NCI-H2227 (cell line): ENCODE data around the gene MINDY4.
"Not testable (repeated sequence)": the region's sequence is repeated elsewhere in the genome, so short reads cannot be mapped to it uniquely, and the experiment has no call there.

Source experiments
- DNase-seq: peaks from one replicate; lab custom pipeline; 2025; ENCODE audit not compliant: unreplicated experiment; lab: John Stamatoyannopoulos, UW

Gene MINDY4

DNA sequence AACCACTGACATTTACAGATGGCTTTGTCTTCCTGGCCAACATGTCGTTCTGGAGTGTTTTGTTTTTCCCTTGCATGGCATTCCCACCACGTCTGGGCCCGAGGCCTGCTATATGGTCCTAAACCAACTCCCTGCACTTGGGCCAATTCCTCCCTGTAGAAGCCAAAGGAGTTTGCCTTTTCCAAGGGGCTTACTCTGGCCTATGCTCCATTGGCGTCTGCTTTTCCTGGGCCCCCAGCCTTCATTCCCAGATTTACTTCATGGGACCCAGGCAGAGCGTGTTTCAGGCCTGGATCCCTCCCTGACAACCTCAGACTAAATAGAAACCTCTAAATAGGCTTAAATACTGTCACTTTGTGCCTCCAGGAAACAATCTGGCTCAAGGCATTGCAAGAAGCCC, 60.7 kb downstream of the MINDY4 start:
- DNase-seq, result no peak

DNA sequence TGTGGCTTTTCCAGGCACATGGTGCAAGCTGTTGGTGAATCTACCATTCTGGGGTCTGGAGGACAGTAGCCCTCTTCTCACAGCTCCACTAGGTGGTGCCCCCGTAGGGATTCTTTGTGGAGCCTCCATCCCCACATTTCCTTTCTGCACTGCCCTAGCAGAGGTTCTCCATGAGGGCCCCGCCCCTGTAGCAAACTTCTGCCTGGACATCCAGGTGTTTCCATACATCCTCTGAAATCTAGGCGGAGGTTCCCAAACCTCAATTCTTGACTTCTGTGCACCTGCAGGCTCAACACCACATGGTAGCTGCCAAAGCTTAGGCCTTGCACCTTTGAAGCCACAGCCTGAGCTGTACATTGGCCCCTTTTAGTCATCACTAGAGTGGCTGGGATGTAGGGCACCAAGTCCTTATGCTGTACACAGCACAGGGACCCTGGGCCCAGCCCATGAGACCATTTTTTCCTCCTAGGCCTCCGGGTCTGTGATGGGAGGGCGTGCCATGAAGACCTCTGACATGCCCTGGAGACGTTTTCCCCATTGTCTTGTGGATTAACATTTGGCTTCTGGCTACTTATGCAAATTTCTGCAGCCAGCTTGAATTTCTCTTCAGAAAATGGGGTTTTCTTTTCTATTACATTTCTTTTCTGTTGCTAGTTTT, 62.9 kb downstream of the MINDY4 start:
- not testable (repeated sequence) for DNase-seq

DNA sequence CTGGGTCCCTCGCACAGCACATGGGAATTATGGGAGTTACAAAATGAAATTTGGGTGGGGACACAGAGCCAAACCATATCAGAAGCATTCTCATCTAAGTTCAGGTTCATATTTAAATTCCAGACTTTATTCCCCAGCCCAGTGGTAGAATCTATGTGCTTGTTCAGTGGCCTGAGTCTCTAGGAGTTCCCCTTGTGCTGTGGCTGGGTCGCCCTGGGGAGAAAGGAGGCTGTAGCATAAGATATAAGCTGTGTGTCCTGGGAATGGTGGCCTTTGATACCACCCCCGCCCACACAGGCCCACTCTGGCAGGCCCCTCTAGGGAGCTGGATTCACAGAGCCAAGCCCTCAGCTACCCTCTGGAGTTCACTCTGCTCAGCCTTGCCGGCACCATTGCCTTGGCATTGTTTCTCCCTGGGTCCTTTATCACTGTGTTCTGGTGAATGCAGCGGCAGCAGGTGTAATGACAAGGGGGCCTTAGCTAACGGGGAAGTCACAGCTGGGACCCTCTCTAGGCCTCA, 64.2 kb downstream of the MINDY4 start:
- no peak for DNase-seq

DNA sequence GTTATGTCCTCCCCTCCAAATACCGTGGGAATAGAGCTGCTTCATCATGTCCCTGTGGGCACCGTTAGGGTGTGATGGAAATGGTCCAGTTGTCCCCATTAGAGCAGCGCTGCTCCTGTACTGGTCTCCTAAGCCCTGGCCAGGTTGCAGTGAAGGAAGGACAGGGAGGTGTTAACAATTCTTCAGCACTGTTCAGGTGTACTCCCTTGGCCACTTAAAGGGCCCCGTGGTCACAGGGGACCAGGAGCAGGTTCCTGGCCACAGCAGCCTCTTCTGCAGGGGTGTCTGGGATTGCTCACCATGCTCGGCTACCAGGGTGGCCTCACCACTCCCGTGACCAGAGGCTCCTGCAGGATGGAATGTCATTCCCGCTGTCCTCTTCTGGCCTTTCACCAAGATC, 65.8 kb downstream of the MINDY4 start:
- no peak for DNase-seq

DNA sequence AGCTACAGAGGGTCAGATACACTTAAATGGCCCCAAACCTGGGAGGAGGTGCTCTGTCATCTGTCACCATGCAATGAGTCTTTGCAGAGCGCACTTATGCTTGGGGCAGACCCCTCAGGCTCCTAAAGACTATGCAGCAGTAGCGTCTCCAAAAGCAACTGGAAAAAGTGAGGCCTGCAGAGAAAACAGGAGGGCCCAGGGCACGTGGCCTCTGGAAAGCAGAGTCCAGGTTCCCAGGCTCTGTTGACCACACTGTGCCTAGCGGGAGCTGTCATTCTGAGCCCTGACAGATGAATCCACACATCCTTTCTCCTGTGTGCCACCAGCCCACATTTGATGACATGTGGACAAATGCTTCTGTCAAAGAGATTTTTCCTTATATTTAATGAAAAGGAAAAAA, 66.4 kb downstream of the MINDY4 start:
- DNase-seq, result no peak

DNA sequence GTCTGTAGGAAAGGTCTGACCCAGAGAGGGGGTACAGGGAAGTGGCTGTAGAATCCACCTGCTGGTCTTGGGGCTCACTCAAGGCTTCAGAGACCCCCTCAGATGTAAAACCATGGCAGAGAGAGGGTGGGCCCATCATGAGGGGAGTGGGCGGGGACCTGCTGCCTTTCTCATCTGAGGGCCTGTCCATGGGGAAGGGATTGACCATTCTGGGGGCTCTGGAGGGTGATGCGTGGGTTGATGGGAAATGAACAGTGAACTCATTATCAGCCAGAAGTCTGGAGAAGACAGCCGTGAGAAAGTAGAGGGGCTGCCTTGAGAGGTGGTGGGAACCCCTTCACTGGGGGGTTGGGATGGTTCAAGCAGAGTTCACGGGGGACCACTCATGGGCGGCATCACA, 66.8 kb downstream of the MINDY4 start:
- no peak for DNase-seq

DNA sequence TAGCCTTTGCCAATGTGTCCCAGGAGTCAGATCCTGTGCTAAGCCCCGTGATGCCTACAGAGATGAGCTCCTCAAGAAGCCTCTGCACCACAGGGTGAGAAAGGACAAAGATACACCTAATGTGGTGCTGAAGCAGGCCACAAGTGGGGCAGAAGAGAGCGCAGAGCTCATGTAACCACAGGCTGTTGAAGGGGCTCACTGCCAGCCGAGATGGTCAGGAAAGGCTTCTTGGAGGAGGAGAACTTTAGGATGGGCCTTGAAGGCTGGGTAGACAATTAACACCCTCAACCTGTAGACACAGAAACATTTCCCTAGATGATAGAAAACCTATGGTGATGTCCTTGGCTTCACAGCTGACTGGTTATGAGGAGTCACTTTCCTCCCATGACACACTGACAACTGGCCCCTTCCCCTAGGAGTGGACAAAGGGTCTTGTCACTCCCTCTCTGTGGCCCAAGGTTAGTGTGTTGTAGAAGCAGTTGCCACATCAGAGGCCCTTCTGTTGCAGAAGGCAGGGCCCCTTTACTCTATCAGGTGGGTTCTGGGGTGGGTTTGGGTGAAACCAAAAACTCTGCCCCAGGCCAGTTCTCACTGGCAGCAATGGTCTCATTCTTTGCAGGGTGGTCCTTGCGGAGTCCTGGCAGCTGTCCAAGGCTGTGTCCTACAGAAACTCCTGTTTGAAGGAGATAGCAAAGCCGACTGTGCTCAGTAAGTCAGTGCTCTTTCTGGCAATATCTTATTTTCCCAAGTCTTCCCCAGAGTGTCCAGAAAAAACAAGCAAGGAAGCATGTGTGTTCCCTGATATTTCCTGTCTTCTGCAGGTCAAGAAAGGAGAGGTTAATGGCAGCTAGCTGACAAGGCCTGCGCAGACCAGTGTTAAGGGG, 69.2 kb downstream of the MINDY4 start:
- no peak for DNase-seq

DNA sequence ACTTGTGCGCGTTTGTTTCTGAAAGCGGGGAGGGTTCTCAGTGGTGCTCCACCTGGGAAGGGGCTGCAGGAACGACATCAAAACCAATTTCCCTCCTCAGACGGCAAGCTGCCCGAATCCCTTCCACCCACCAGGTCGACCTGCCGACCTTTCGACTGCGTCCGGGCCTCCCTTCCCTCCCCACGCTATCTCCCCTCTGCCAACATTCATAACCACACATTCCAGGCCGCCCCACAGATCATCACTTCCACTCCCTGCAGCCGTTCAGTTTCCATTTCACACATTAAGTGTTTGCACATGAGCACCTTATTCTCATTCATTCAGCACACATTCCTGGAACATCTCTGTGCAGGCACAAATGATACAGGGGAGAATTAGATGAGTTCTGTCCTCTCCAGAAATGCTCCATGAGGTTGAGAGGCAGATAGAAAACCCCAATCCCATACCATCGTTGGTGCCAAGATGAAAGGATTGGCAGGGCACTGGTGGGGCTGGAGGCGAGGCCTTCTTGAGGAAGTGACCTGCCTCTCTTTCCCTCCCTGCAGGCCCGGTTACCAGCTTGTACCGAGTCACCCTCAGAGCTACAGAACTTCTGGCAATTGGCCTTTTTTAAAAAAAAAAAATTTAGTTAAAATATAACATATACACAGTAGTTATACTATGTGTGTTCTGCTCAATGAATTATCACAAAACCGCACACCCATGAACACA, 70.0 kb downstream of the MINDY4 start:
- DNase-seq, result no peak

DNA sequence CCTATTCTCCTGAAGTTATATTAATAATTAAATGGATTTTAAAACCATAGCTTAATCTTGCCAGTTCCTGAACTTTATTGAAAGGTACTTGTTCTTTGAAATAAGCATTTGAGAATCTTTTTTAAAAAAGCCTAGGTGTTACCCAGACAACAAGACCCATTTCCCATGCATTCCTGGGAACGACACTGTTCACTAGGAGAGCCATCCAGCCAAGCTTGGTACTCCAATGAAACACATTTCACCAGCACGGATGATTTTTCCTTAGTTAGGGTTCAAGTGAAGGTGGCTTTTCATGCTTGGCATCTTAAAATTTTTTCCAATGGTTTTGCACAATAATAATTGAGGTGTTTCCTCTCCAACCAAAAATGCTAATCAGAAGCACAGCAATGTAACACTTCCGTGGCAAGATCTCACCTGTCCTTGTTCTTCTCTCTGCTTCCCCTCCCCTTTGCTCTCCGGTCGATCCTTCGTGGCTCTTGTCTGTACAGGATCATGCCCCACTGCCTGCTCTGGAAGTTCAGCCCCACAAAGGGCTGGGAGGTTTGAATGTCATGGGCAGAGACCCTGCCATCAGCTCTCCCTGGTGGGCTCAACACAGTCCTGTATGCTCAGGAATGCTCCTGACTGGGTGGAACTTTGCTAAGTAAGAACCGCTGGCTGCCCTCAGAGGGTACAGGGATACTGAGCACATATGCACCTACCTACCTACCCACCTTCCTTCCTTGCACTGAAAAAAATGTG, 70.8 kb downstream of the MINDY4 start:
- no peak for DNase-seq

DNA sequence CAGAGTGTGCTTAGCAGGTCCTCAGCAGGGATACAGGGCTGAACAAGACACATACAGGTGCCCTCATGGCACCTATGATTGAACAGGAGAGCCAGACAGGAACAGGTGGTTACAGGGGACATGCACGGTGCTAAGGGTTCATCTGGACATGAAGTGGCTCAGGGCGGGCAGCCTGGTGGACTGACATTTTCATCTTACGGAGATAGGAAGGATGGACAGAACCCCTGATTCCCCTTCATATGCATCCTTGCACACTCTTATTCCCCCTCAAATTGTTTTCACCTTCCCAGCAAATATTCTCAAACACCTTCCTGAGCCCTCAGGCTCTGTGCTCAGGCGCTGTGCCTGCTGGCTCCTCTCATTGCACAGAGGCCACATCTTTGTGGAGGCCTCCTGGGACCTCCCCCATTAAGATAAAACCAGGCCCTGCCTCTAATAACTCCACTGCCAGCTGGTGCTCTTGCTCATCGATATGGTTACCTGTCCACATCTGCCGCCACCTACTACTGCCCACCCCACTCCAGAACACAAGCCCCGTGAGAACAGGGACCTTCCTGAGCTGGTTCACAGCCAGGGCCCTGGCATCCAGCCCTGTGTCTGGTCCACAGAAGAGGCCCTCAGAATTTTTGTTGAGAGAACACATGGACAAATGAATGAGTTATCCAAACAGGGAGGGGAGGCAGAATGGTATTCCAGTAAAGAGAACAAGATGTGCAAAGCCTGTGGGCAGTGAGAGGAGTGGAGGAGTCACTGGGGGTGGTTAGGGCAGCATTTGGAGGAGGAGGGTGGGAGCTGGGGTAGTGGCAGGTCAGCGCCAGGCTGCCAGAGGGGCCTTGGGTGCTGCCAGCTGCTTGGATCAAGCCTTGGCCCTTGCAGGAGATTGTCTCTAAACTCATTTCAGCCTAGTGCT, 71.6 kb downstream of the MINDY4 start:
- DNase-seq, result no peak

DNA sequence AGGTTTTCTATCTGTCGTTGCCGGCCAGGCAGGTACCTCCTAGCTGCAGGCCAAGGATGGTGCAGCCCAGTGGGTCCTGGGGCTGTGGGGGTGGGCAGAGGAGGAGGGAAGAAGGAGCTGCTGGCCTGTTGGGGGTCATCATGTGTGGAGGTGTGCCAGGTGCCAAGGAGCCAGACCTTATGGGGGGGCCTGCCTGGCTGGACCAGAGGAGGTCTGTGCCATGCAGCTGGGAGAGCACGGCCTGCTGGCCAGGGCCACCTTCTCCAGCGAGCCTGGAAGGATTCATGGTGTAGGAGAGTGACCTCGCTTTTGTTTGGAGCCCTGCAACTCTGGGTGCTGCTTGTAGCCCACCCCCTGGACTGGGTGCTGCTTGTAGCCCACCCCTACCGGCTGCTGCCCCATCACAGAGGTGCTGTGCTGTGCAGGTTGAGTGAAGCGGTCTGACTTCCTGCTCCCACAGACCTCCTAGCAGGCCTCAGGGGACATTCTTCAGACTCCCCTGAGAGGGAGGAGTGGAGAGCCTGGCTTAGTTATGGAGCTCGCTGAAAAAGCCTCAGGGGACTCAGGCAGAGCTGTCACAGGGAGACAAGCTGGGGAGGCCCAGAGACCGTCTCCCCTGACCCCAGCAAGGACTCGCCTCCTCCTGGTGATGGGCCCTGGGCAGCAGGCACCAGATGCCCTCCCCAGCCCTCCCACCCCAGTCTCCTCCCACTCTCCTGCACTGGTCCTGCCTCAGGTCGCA, 72.7 kb downstream of the MINDY4 start:
- no peak for DNase-seq

DNA sequence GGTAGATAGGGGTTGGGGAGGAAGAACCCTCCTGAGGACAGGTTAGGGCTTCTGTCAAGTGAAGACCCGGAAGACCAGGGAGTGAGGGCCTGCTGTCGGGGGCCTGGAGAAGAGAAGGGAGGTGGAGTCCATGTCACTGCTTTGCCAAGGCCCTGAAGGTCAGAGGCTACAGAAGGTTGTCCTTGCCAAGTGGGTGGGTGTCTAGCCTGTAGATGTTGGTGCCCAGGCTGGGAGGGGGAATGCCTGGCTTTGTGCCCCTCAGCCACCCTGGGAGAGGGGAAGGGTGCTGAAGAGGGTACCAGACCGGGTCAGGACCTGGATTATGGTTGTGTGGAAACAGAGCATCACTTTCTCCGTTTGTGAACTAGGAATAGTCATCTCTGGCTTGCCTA, 73.3 kb downstream of the MINDY4 start:
- DNase-seq, result no peak

DNA sequence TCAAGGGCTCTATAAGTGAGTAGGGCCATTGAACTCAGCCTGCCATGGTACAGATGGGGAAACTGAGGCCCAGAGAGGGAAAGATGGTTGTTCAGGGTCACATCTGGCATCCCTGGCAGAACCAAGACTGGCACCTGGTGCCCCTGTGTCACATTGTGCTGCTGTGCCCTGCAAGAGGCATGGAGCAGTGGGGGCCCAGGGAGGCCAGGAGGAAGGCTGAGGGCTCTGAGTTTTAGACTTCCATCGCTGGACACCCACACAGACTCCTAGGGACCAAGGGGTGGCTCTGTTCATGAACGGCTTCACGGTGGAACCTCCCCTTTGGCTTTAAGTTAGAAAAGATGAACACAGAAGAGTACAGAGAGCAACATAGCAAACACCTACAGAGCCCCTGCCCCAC, 73.7 kb downstream of the MINDY4 start:
- DNase-seq, result no peak

DNA sequence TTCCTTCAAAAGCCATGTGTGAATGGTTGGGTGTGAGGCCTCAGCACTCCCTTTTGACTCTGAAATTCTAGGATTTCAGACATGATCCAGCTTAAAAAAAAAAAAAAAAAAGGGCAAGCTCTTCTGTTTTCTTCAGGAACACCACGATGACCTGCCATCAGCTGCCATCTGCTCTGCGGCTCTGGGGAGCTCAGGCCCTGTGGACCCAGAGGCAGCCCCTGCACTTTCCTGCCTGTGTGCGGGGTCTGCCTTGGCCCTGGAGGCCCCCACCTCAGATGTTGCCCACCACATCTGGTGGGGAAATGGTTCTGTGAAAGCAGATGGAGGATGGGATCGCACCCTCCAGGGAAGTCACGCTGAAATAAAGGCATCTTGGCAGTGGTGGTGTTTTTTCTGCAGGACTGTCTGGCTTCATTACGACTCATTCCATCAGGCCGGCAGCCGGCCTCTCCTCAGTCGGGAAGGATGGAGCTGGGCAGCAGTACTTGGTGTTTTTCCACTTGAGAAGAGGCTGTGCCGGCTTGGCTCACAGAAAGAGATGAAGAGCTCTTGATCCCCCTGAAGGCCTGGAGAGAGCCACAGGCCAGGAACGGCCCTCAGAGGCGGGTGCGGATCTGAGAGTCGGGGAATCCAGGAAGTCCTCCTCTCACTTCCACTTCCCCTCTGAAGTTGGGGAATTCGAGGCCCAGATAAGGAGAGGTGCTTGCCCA, 74.4 kb downstream of the MINDY4 start:
- no peak for DNase-seq

DNA sequence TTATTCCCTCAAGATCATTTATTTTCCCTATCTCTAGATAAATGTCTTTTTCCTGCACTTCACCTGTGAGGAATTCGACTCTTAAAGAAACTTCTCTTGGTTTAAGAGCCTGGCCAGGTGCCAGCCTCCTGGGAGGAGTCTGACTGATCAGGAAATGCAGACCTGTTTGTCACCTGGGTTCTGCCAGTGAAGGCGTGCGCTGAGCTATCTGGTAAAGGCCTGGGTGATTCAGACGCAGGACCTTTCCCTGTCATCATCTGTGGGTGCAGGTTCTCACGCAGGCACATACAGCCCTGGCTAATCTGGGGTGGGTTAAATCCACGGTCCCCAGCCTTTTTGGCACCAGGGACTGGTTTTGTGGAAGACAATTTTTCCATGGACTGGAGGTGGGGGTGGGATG, 75.2 kb downstream of the MINDY4 start:
- no peak for DNase-seq

DNA sequence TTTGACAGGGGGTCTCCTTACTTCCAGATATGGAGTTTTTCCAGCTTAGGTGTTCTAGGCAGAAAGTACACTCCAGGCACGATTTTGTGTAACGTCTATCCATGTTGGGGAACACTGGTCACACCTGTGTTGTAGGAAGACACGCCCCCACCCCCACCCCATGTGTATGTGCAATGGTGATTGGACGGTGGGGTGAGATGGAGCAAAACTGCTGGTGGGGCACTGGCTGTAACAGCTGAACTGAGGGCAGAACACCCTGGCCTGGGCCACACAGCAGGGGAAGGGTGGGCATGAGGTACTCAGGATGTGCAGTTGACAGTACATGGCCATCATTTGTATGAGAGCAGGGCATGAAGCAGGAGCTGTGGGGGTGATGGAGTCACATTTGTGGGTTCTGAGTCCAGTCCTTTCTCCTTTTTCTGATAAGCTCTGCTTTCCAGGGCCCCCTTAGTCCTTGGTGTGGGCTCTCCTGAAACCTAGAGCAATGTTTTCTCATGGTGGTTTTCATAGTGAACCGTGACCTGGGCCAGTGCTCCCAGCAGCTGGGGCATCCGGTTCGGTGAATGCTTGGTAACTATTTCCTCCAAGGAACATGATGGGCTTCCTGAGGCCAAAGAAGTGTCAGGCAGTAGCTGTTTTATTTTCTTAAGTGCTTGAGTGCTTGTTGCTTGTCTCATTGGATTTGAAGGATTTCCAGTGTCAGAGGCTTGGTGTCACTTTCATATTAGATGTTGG, 77.1 kb downstream of the MINDY4 start:
- DNase-seq, result no peak

DNA sequence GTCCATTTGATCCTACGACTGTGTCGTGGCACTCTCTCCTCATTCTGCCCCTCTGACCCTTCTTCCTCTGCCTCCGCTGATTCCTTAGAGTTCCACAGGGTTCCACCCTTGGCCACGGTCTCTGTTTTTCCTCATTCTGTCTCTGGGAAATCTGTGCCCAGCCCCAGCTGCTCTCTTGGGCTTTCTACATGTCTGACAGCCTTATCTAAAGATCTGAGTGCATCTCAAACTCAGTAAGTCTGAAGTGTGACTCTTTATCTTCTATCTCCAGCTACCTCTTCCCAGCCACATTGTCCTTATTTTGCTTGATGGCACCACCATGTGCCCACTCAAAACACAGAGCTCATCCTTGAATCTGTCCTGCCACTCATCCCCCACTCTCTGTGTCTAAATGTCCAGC, 78.3 kb downstream of the MINDY4 start:
- no peak for DNase-seq

DNA sequence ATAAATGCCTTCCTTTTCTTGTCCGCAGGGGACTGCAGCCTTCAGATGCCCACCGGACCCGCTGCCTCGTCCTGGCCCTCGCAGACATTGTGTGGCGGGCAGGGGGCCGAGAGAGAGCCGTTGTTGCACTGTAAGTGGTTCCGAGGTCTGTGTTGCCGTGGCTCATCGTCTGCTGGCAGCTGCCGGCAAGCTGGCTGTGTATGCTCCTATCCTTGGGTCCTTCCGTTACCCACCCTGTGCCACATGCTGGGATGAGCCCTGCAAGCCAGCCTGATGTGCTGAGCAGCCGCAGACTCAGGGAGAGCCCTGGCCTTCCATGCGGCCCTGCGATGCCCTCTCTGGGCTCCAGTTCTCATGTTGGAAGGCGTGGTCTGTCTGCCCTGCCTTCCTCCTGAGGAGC, 79.2 kb downstream of the MINDY4 start:
- no peak for DNase-seq
